ENCODE data around the gene NDUFS7. TPM values are rescaled to one million over a fixed set of nuclear protein-coding genes. Genes with fewer than 3 reads are reported as not detected.

Gene NDUFS7
- total RNA-seq, 1 donor from 2014 or later = 83.3 TPM

DNA sequence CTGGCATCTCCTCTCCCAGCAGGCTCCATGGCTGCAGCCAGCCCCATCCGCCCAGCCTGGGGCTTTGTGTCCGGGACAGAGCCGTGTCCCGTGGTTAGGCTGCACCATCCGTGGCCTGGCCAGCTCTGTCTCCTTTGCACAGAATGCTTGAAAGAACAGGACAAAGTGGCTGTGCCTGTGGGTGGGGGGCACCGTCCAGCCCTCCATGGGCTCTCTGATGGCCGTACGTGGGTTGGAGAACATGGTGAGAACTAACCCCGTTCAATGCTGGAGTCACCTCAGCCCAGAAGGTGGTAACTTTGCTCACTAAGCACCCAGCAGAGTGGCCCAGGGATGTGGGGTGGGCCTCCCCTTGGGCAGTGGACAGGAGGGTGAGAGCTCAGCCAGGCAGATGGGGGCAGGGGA, 57.3 kb downstream of the NDUFS7 start:
- peaks cover 9% of the 10 kb centered on the region for H3K36me3 Mint-ChIP-seq
- TF ChIP-seq, protein P1, sequence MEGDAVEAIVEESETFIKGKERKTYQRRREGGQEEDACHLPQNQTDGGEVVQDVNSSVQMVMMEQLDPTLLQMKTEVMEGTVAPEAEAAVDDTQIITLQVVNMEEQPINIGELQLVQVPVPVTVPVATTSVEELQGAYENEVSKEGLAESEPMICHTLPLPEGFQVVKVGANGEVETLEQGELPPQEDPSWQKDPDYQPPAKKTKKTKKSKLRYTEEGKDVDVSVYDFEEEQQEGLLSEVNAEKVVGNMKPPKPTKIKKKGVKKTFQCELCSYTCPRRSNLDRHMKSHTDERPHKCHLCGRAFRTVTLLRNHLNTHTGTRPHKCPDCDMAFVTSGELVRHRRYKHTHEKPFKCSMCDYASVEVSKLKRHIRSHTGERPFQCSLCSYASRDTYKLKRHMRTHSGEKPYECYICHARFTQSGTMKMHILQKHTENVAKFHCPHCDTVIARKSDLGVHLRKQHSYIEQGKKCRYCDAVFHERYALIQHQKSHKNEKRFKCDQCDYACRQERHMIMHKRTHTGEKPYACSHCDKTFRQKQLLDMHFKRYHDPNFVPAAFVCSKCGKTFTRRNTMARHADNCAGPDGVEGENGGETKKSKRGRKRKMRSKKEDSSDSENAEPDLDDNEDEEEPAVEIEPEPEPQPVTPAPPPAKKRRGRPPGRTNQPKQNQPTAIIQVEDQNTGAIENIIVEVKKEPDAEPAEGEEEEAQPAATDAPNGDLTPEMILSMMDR (conservative IDR thresholded peaks at IDR 0.05) = no peak
- peak overlapping the region; percentile 77 for H3K4me3 Mint-ChIP-seq
- peak overlapping the region; percentile 53 for H3K27ac Mint-ChIP-seq
- DNase-seq (ENCODE audit: extremely low spot score, unreplicated experiment) = no peak
- H3K9me3 Mint-ChIP-seq = no peaks in the 10 kb centered on the region
- peaks cover 8% of the 10 kb centered on the region for H3K4me1 Mint-ChIP-seq (ENCODE audit: unreplicated experiment)
- peaks cover 4% of the 10 kb centered on the region for H3K27me3 Mint-ChIP-seq

DNA sequence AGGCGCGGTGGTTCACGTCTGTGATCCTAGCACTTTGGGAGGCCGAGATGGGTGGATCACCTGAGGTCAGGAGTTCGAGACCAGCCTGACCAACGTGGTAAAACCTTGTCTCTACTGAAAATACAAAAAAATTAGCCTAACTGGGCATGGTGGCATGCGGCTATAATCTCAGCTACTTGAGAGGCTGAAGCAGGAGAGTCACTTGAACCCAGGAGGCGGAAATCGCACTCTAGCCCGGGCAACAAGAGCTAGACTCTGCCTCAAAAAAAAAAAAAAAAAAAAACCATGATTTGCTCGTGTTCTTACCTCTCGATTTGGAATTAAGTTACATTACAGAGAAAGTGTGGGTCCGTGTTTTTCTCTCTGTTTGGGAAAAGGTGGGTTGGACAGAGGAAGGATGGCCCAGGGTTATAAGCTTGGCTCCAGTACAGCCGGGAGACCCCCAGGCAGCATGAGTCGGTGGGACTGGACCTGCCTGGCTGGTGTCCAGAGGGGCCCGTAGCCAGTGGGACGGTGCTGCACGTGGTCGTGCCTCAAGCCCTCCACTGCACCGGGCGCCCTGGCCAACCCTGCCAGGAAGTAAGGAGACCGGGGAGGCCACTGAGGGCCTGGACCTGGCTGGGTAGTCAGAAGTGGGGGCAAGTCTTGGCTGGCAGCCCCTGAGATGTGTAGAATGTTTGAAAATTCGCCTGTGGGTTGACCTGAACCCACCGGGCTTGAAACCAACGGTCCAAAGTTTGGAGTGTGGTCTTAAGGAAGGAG, 58.2 kb downstream of the NDUFS7 start:
- H3K4me1 Mint-ChIP-seq (ENCODE audit: unreplicated experiment) = peaks cover 8% of the 10 kb centered on the region
- H3K4me3 Mint-ChIP-seq = peak overlapping the region; percentile 56
- no peak overlapping the region for H3K27ac Mint-ChIP-seq
- no peaks in the 10 kb centered on the region for H3K9me3 Mint-ChIP-seq
- H3K36me3 Mint-ChIP-seq = peaks cover 9% of the 10 kb centered on the region
- TF ChIP-seq, protein P1 (conservative IDR thresholded peaks at IDR 0.05) = no peak
- no peak for DNase-seq (ENCODE audit: extremely low spot score, unreplicated experiment)
- peaks cover 4% of the 10 kb centered on the region for H3K27me3 Mint-ChIP-seq

Other genes starting within 250 kb of the NDUFS7 start
- gene SBNO2, start 209.6 kb upstream of the NDUFS7 start, total RNA-seq (ENCODE audit: low replicate concordance) = 45.5 and 60.7 TPM in 2 replicates
- 59.9 and 64.8 TPM in 2 replicates for gene STK11, start 178.1 kb upstream of the NDUFS7 start, total RNA-seq (ENCODE audit: low replicate concordance)
- 8.9 and 10.8 TPM in 2 replicates for gene CBARP, start 145.9 kb upstream of the NDUFS7 start, total RNA-seq (ENCODE audit: low replicate concordance)
- gene ATP5F1D, start 142.2 kb upstream of the NDUFS7 start, total RNA-seq (ENCODE audit: low replicate concordance) = 165 and 197 TPM in 2 replicates
- gene MIDN, start 135.3 kb upstream of the NDUFS7 start, total RNA-seq (ENCODE audit: low replicate concordance) = 122 and 127 TPM in 2 replicates
- 316 and 421 TPM in 2 replicates for gene CIRBP, start 114.6 kb upstream of the NDUFS7 start, total RNA-seq (ENCODE audit: low replicate concordance)
- 30.6 and 36.4 TPM in 2 replicates for gene FAM174C, start 108.4 kb upstream of the NDUFS7 start, total RNA-seq (ENCODE audit: low replicate concordance)
- gene EFNA2, start 98.0 kb upstream of the NDUFS7 start, total RNA-seq (ENCODE audit: low replicate concordance) = 5.1 and 17.6 TPM in 2 replicates
- 33.7 and 37.9 TPM in 2 replicates for gene GAMT, start 17.6 kb downstream of the NDUFS7 start, total RNA-seq (ENCODE audit: low replicate concordance)
- 124 and 141 TPM in 2 replicates for gene DAZAP1, start 23.7 kb downstream of the NDUFS7 start, total RNA-seq (ENCODE audit: low replicate concordance)
- 1,251 and 1,344 TPM in 2 replicates for gene RPS15, start 54.5 kb downstream of the NDUFS7 start, total RNA-seq (ENCODE audit: low replicate concordance)
- gene APC2, start 66.2 kb downstream of the NDUFS7 start, total RNA-seq (ENCODE audit: low replicate concordance) = 1.2 and 9.2 TPM in 2 replicates
- gene C19orf25, start 95.3 kb downstream of the NDUFS7 start, total RNA-seq (ENCODE audit: low replicate concordance) = 36.6 and 37.5 TPM in 2 replicates
- gene PCSK4, start 106.4 kb downstream of the NDUFS7 start, total RNA-seq (ENCODE audit: low replicate concordance) = 9.6 and 12.4 TPM in 2 replicates
- 17.3 and 34.5 TPM in 2 replicates for gene REEP6, start 107.3 kb downstream of the NDUFS7 start, total RNA-seq (ENCODE audit: low replicate concordance)
- gene ADAMTSL5, start 129.1 kb downstream of the NDUFS7 start, total RNA-seq (ENCODE audit: low replicate concordance) = 3.4 and 10.6 TPM in 2 replicates
- gene PLK5, start 140.2 kb downstream of the NDUFS7 start, total RNA-seq (ENCODE audit: low replicate concordance) = 0.24 TPM in 1 of 2 replicates, not detected in the other
- gene MEX3D, start 184.4 kb downstream of the NDUFS7 start, total RNA-seq (ENCODE audit: low replicate concordance) = 79.0 and 82.0 TPM in 2 replicates
- 78.8 and 110 TPM in 2 replicates for gene MBD3, start 209.0 kb downstream of the NDUFS7 start, total RNA-seq (ENCODE audit: low replicate concordance)
- 191 and 290 TPM in 2 replicates for gene UQCR11, start 221.6 kb downstream of the NDUFS7 start, total RNA-seq (ENCODE audit: low replicate concordance)

Measured in type B pancreatic cell (in vitro differentiated cells).